Right lobe of liver (tissue), 4 donors: ENCODE data around the gene ACSL1.

Experiments
- CTCF ChIP-seq, 4 donors: fragments of 200-600 bp in 3 of 4; fragments of 450-650 bp in 1 of 4; IDR thresholded peaks; one replicate each; pipeline versions ENCODE4 v1.5.1 to v1.8.0; 2016 to 2022; ENCODE audit warnings: antibody characterized with exemption in 4 of 4, mild to moderate bottlenecking in 2 of 4
- POLR2A ChIP-seq: fragments of 450-650 bp; IDR thresholded peaks from one replicate; pipeline ENCODE4 v1.6.1; 2017; ENCODE audit warnings: antibody characterized with exemption, mild to moderate bottlenecking
- donor health status: DM: no; HTN: no; CAD: no.
- donor health status: DM: no; HTN: no; CAD: no.
- donor health status: DM: no; HTN: yes; CAD: no.

- TF ChIP-seq CTCF (IDR thresholded peaks at IDR 0.05) (no peak), POLR2A (no peak)
Measured at GRCh38 chr4:184804621-184805020, 21.1 kb downstream of the ACSL1 start.
